WTC11 (cell line): ENCODE results near the gene SOX15. TPM values are rescaled to one million over a fixed set of nuclear protein-coding genes. Genes with fewer than 3 reads are reported as not detected.

Source experiments
- ATAC-seq: fragments of 200-7000 bp; cut with Tn5 transposase; 2 replicates; pipeline ENCODE4 v1.10.0; 2021; ENCODE audit warnings: mild to moderate bottlenecking, moderate library complexity
- CTCF ChIA-PET: fragments of 300-600 bp; sonication (Branson Sonifier 250); formaldehyde crosslinking; loops from one replicate; lab custom pipeline; 2021; ENCODE audit warnings: antibody characterized with exemption; lab: Charles Lee
- POLR2A ChIA-PET: fragments of 350-600 bp; sonication (Branson Sonifier 250); formaldehyde crosslinking; loops from one replicate; lab custom pipeline; 2021; ENCODE audit warnings: antibody characterized with exemption; lab: Charles Lee
- DNase-seq: peaks from one replicate; pipeline ENCODE4 v3.0.0; 2021; ENCODE audit warnings: low spot score
- H3K27ac Mint-ChIP-seq: 2 replicates; pipeline ENCODE4 v1.8.0; 2021; ENCODE audit warnings: mixed read lengths
- H3K27me3 Mint-ChIP-seq: 2 replicates; pipeline ENCODE4 v1.8.0; 2021; ENCODE audit warnings: low read depth, mild to moderate bottlenecking, moderate library complexity, mixed read lengths
- H3K36me3 Mint-ChIP-seq: 2 replicates; pipeline ENCODE4 v1.8.0; 2021; ENCODE audit warnings: mixed read lengths
- H3K4me1 Mint-ChIP-seq: 2 replicates; pipeline ENCODE4 v1.8.0; 2022; ENCODE audit warnings: mixed read lengths
- H3K4me3 Mint-ChIP-seq: 2 replicates; pipeline ENCODE4 v1.8.0; 2021; ENCODE audit warnings: mild to moderate bottlenecking, moderate library complexity, mixed read lengths
- H3K9me3 Mint-ChIP-seq: 2 replicates; pipeline ENCODE4 v1.8.0; 2021; ENCODE audit warnings: mixed read lengths
- AR ChIP-seq: fragments of 250-450 bp; sonication (Bioruptor Pico); IDR thresholded peaks from 2 replicates; pipeline ENCODE4 v1.9.0; 2021; ENCODE audit warnings: mild to moderate bottlenecking
- ARID4B ChIP-seq: sonication (generic); formaldehyde crosslinking; IDR thresholded peaks from 2 replicates; pipeline ENCODE4 v1.8.0; 2023; ENCODE audit warnings: missing genetic modification reagents, mild to moderate bottlenecking, borderline replicate concordance
- ETV6 ChIP-seq: sonication (generic); formaldehyde crosslinking; IDR thresholded peaks from 2 replicates; pipeline ENCODE4 v1.8.1; 2022; ENCODE audit warnings: mild to moderate bottlenecking, missing genetic modification reagents
- FOXP4 ChIP-seq: sonication (generic); formaldehyde crosslinking; IDR thresholded peaks from 2 replicates; pipeline ENCODE4 v1.8.0; 2022; ENCODE audit warnings: mild to moderate bottlenecking, missing genetic modification reagents
- JUN ChIP-seq: sonication (generic); formaldehyde crosslinking; IDR thresholded peaks from 2 replicates; pipeline ENCODE4 v1.8.0; 2023; ENCODE audit warnings: mild to moderate bottlenecking, missing genetic modification reagents
- NR1H2 ChIP-seq: sonication (generic); formaldehyde crosslinking; IDR thresholded peaks from 2 replicates; pipeline ENCODE4 v1.9.0; 2021; ENCODE audit warnings: mild to moderate bottlenecking, moderate library complexity, missing genetic modification reagents
- NR3C1 ChIP-seq: sonication (generic); formaldehyde crosslinking; conservative IDR thresholded peaks from 2 replicates; pipeline ENCODE4 v1.8.1; 2023; ENCODE audit warnings: low read depth, mild to moderate bottlenecking, missing genetic modification reagents
- PREB ChIP-seq: sonication (generic); formaldehyde crosslinking; IDR thresholded peaks from 2 replicates; pipeline ENCODE4 v1.8.1; 2022; ENCODE audit warnings: mild to moderate bottlenecking, missing genetic modification reagents, moderate library complexity, borderline replicate concordance
- PRRX2 ChIP-seq: fragments of 250-450 bp; sonication (Bioruptor Pico); IDR thresholded peaks from 2 replicates; pipeline ENCODE4 v1.8.0; 2021; ENCODE audit warnings: mild to moderate bottlenecking
- SMAD3 ChIP-seq: sonication (generic); formaldehyde crosslinking; IDR thresholded peaks from 2 replicates; pipeline ENCODE4 v1.8.0; 2022; ENCODE audit warnings: missing genetic modification reagents, mild to moderate bottlenecking, borderline replicate concordance
- TEAD4 ChIP-seq: sonication (generic); formaldehyde crosslinking; IDR thresholded peaks from 2 replicates; pipeline ENCODE4 v1.8.0; 2022; ENCODE audit warnings: mild to moderate bottlenecking, missing genetic modification reagents
- ZBTB21 ChIP-seq: sonication (generic); formaldehyde crosslinking; IDR thresholded peaks from 2 replicates; pipeline ENCODE4 v1.8.1; 2023; ENCODE audit warnings: mild to moderate bottlenecking, missing genetic modification reagents, borderline replicate concordance
- ZNF281 ChIP-seq: sonication (generic); formaldehyde crosslinking; IDR thresholded peaks from 2 replicates; pipeline ENCODE4 v1.8.0; 2023; ENCODE audit warnings: mild to moderate bottlenecking, missing genetic modification reagents
- ZNF671 ChIP-seq: fragments of 250-450 bp; sonication (Bioruptor Pico); IDR thresholded peaks from 2 replicates; pipeline ENCODE4 v1.8.0; 2021; ENCODE audit warnings: mild to moderate bottlenecking
- total RNA-seq: library from RNA; stranded (reverse); gene quantifications from 3 replicates; pipeline ENCODE4 v1.2.3, GENCODE V29; 2021

SOX15 gene
- total RNA-seq, 1 experiment from 2014 or later, result 19.9 TPM

- Mint-ChIP-seq H3K9me3 (no peaks in the 10 kb centered on the region), H3K27me3 (no peaks in the 10 kb centered on the region), H3K4me1 (peaks cover 64% of the 10 kb centered on the region), H3K36me3 (peaks cover 59% of the 10 kb centered on the region), H3K4me3 (no peak overlapping the region), H3K27ac (peak overlapping the region; percentile 87)
- no peak for TF ChIP-seq FOXP4 (CRISPR knock-in tag)
- TF ChIP-seq NR3C1 (CRISPR knock-in tag), result no peak
- no peak for TF ChIP-seq SMAD3
- no peak for TF ChIP-seq ZBTB21
- no peak for TF ChIP-seq PREB (CRISPR knock-in tag)
- TF ChIP-seq JUN (CRISPR knock-in tag), result no peak
- TF ChIP-seq ARID4B (CRISPR knock-in tag), result no peak
- TF ChIP-seq TEAD4 (CRISPR knock-in tag), result 0 out of 2 replicates have a peak, but pooled peaks have one; percentile 9
- DNase-seq (no peak), ATAC-seq (no peak)
- ChIA-PET CTCF (interaction anchor here (4.3 kb wide), 1 partner anchor 17 kb away, joined by 17 read pairs; no protein-coding TSS in a partner anchor), POLR2A (interaction anchor here (1.1 kb wide), 1 partner anchor 20 kb away, joined by 3 read pairs; no protein-coding TSS in a partner anchor)
Observed at GRCh38 chr17:7577327-7578199, 12.3 kb downstream of the SOX15 start.

GRCh38 chr17:7576432-7576937 is 13.4 kb downstream of the SOX15 start:
- ATAC-seq (no peak), DNase-seq (no peak)
- Mint-ChIP-seq H3K36me3 (peaks cover 59% of the 10 kb centered on the region), H3K4me3 (peak overlapping the region; percentile 16; the same call in 1 of the 2 replicates), H3K9me3 (no peaks in the 10 kb centered on the region), H3K27ac (peak overlapping the region; percentile 87), H3K4me1 (peaks cover 59% of the 10 kb centered on the region), H3K27me3 (no peaks in the 10 kb centered on the region)
- ChIA-PET POLR2A (interaction anchor here (1.1 to 1.3 kb wide), 2 partner anchors 8 to 19 kb away, joined by 3 read pairs; no protein-coding TSS in a partner anchor), CTCF (interaction anchor here (1.6 kb wide), 1 partner anchor 11 kb away, joined by 4 read pairs; no protein-coding TSS in a partner anchor)
- TF ChIP-seq NR1H2 (no peak), ZNF671 (peak; percentile 49), PRRX2 (CRISPR knock-in tag) (peak; percentile 14), AR (CRISPR knock-in tag) (peak; percentile 60; the same call in 1 of the 2 replicates), ZNF281 (CRISPR knock-in tag) (no peak), ETV6 (CRISPR knock-in tag) (no peak)
